Uterus (tissue), 4 donors: ENCODE measurements around the gene CHMP1B. TPM values are rescaled to one million over a fixed set of nuclear protein-coding genes. Genes with fewer than 3 reads are reported as not detected.

Experiments used
- DNase-seq, 2 donors: peaks; one replicate each; pipeline ENCODE4 v3.0.0-alpha.2; 2019 to 2020
- H3K27ac ChIP-seq, 2 donors: fragments of 200-600 bp; sonication (generic); 1 replicate in 1 of 2; 2 replicates in 1 of 2; pipeline ENCODE4 v1.5.1; 2016 to 2018
- H3K27me3 ChIP-seq, 2 donors: fragments of 200-600 bp; sonication (generic); one replicate each; pipeline ENCODE4 v1.5.1; 2018 to 2019; ENCODE audit warnings: control low read depth in 1 of 2
- H3K36me3 ChIP-seq, 2 donors: fragments of 200-600 bp; sonication (generic); one replicate each; pipeline ENCODE4 v1.5.1; 2019; ENCODE audit warnings: control low read depth in 1 of 2
- H3K4me1 ChIP-seq, 2 donors: fragments of 200-600 bp; sonication (generic); one replicate each; pipeline ENCODE4 v1.5.1; 2018 to 2019; ENCODE audit warnings: control low read depth in 1 of 2
- H3K4me3 ChIP-seq, 2 donors: fragments of 200-600 bp; sonication (generic); 1 replicate in 1 of 2; 2 replicates in 1 of 2; pipeline ENCODE4 v1.5.1; 2018 to 2019; ENCODE audit warnings: mild to moderate bottlenecking in 1 of 2
- H3K9me3 ChIP-seq, 2 donors: fragments of 200-600 bp; sonication (generic); one replicate each; pipeline ENCODE4 v1.5.1; 2019; ENCODE audit warnings: control low read depth in 1 of 2
- POLR2A ChIP-seq, 2 donors: fragments of 450-650 bp; IDR thresholded peaks; one replicate each; pipeline ENCODE4 v1.6.1; 2016; ENCODE audit warnings: antibody characterized with exemption in 2 of 2, mild to moderate bottlenecking in 1 of 2, moderate library complexity in 1 of 2
- intact Hi-C: fragments of 100-400 bp; cut with DNase I; formaldehyde crosslinking; loops from one replicate; pipeline ENCODE4 v1.15.1; 2023; ENCODE audit warnings: low total_unique reads
- total RNA-seq, 4 donors: library from RNA; depleted of rRNA in 3 of 4; stranded (reverse); fragments of >200 nt in 3 of 4; gene quantifications; one replicate each; pipeline versions ENCODE4 v1.1.0 to v1.2.4, GENCODE V29; 2014 to 2023
- TF ChIP-seq, protein P1 (sequence below), 4 experiments: fragments of 200-600 bp in 2 of 4; fragments of 450-650 bp in 2 of 4; sonication (generic) in 2 of 4; IDR thresholded peaks; one replicate each; pipeline ENCODE4 v1.5.1; 2016 to 2019; ENCODE audit warnings: antibody characterized with exemption in 4 of 4, mild to moderate bottlenecking in 2 of 4, moderate library complexity in 1 of 4
- donor health status: DM: yes; HTN: yes; CAD: no.

CHMP1B gene
- total RNA-seq, 4 donors from 2014 or later: 8.2 to 65.0 (median 17.5) TPM

DNA sequence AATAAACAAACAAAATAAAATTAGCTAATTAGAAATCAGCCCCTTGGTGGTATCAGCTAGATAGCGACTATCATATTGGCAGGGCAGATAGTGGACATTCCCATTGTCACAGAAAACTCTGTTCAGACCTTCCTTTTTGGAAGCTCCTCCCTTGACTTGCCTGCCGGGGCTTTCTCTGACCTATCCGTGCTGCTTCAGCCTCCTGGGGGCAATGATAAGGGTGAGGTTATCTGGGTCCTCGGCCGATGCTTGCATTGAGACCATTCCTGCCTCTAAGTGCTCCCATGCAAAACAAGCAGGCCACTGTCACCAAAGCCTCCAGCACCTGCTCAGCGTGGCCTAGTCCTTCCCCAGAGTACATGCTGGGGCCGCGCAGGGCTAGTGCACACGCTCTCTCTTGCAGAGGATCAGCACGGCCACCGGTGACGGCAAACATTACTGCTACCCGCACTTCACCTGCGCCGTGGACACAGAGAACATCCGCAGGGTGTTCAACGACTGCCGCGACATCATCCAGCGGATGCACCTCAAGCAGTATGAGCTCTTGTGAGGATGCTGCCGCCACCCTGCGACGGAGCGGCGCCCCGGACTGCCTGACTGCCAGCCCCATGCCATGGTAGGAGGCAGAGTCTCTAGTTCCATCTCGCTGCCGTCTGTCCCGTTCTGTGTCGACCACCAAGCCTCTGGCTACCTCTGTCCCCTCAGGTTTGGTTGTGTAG is 29.5 kb downstream of the CHMP1B start:
- no peaks in the 10 kb centered on the region for H3K27me3 ChIP-seq
- no peak for DNase-seq
- no peaks in the 10 kb centered on the region for H3K4me1 ChIP-seq
- H3K27ac ChIP-seq: no peak overlapping the region
- TF ChIP-seq, protein P1, sequence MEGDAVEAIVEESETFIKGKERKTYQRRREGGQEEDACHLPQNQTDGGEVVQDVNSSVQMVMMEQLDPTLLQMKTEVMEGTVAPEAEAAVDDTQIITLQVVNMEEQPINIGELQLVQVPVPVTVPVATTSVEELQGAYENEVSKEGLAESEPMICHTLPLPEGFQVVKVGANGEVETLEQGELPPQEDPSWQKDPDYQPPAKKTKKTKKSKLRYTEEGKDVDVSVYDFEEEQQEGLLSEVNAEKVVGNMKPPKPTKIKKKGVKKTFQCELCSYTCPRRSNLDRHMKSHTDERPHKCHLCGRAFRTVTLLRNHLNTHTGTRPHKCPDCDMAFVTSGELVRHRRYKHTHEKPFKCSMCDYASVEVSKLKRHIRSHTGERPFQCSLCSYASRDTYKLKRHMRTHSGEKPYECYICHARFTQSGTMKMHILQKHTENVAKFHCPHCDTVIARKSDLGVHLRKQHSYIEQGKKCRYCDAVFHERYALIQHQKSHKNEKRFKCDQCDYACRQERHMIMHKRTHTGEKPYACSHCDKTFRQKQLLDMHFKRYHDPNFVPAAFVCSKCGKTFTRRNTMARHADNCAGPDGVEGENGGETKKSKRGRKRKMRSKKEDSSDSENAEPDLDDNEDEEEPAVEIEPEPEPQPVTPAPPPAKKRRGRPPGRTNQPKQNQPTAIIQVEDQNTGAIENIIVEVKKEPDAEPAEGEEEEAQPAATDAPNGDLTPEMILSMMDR (IDR thresholded peaks at IDR 0.05): no peak
- no peak for TF ChIP-seq POLR2A (IDR thresholded peaks at IDR 0.05)
- no peaks in the 10 kb centered on the region for H3K9me3 ChIP-seq
- no peaks in the 10 kb centered on the region for H3K36me3 ChIP-seq
- no peak overlapping the region for H3K4me3 ChIP-seq
- intact Hi-C loops: no loop called here

DNA sequence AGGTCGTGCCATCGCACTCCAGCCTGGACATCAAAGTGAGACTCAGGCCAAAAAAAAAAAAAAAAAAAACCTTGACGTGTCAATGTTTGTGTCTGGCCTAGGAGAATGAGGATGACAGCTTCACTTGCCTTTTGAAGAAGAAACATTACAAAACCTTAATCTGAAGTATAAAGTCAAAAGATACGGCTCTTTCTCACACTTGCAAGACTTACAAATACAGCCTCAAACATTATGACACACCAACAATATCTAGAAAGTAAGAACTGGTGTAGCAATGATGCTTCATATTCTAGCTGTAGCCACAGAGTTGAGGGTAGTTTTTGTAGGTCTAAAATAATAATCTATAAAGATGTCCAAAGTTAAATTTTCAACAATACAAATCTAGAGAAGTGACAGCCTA is 31.4 kb downstream of the CHMP1B start:
- Histone ChIP-seq H3K4me1 (no peaks in the 10 kb centered on the region), H3K36me3 (no peaks in the 10 kb centered on the region), H3K4me3 (no peak overlapping the region), H3K27me3 (no peaks in the 10 kb centered on the region), H3K27ac (no peak overlapping the region), H3K9me3 (no peaks in the 10 kb centered on the region)
- DNase-seq: no peak
- TF ChIP-seq, protein P1 (IDR thresholded peaks at IDR 0.05): no peak
- TF ChIP-seq POLR2A (IDR thresholded peaks at IDR 0.05): no peak
- intact Hi-C loops: no loop called here

- H3K27ac ChIP-seq: no peak overlapping the region
- no peaks in the 10 kb centered on the region for H3K9me3 ChIP-seq
- no peak for TF ChIP-seq POLR2A (IDR thresholded peaks at IDR 0.05)
- TF ChIP-seq, protein P1 (IDR thresholded peaks at IDR 0.05): no peak
- intact Hi-C loops: no loop called here
- DNase-seq: no peak
- H3K4me1 ChIP-seq: no peaks in the 10 kb centered on the region
- H3K36me3 ChIP-seq: no peaks in the 10 kb centered on the region
- H3K4me3 ChIP-seq: no peak overlapping the region
- no peaks in the 10 kb centered on the region for H3K27me3 ChIP-seq
Measured at GRCh38 chr18:11883153-11883552, 31.9 kb downstream of the CHMP1B start.

- Histone ChIP-seq H3K36me3 (no peaks in the 10 kb centered on the region), H3K4me3 (no peak overlapping the region), H3K27me3 (no peaks in the 10 kb centered on the region), H3K9me3 (no peaks in the 10 kb centered on the region), H3K27ac (no peak overlapping the region), H3K4me1 (no peaks in the 10 kb centered on the region)
- DNase-seq: no peak
- no peak for TF ChIP-seq POLR2A (IDR thresholded peaks at IDR 0.05)
- TF ChIP-seq, protein P1 (IDR thresholded peaks at IDR 0.05): no peak
- intact Hi-C loops: no loop called here
Measured at GRCh38 chr18:11884396-11885030, 33.3 kb downstream of the CHMP1B start.

DNA sequence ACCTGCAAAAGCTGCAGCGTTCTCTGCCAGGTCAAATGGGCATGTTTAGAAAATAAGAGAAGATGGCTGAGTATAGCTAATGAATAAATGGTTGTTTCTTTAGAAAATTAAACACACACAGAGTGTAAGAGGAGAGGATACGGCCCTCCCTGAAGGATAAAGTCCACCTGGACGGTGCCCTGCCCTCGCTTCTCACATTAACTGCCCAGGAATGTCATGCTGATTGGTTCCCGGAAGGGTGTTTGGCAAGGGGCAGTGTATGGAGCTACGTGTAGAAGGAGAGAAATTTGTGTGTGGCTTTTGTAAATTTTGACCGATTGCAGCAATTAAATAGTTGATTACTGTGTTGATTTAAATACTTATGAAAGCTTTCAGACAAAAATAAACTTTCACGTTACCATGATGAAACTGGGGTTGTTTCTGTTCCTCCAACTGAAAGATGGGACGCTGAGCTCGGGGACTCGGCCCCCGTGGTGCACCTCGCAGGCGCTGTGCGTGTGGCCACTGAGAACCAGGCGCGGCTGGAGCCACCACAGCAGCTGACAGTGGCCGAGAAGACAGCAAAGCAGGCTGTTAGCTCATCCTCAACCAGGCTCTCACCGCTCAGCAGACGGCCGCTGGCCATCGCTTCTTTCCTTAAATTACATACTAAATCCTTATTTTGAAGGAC is 34.2 kb downstream of the CHMP1B start:
- Histone ChIP-seq H3K4me1 (no peaks in the 10 kb centered on the region), H3K9me3 (no peaks in the 10 kb centered on the region), H3K36me3 (no peaks in the 10 kb centered on the region), H3K27me3 (no peaks in the 10 kb centered on the region), H3K4me3 (no peak overlapping the region), H3K27ac (no peak overlapping the region)
- no peak for TF ChIP-seq POLR2A (IDR thresholded peaks at IDR 0.05)
- TF ChIP-seq, protein P1 (IDR thresholded peaks at IDR 0.05): no peak
- DNase-seq: no peak
- intact Hi-C loops: no loop called here
